PC-3 (cell line): ENCODE measurements around the gene LYPD1. TPM values are rescaled to one million over a fixed set of nuclear protein-coding genes. Genes with fewer than 3 reads are reported as not detected.

Source experiments
- ATAC-seq: fragments of 200-7000 bp; cut with Tn5 transposase; 2 replicates; pipeline ENCODE4 v1.9.1; 2020; ENCODE audit warnings: mild to moderate bottlenecking, moderate library complexity
- BruUV-seq: library from RNA; stranded (reverse); fragments of 400-500 nt; replicated peaks from 2 replicates; lab custom pipeline; 2021; lab: Mats Ljungman, UMichigan
- CTCF ChIA-PET: fragments of 300-600 bp; sonication (Branson Sonifier 250); formaldehyde crosslinking; loops from one replicate; lab custom pipeline; 2022; ENCODE audit warnings: antibody characterized with exemption; lab: Charles Lee
- POLR2A ChIA-PET: fragments of 300-600 bp; sonication (Branson Sonifier 250); formaldehyde crosslinking; loops from one replicate; lab custom pipeline; 2022; ENCODE audit warnings: antibody characterized with exemption; ENCODE audit not compliant: unreplicated experiment; lab: Charles Lee
- DNase-seq: peaks from one replicate; pipeline ENCODE4 v3.0.0-alpha.2; 2015
- H2AFZ ChIP-seq: fragments of 300-600 bp; sonication (generic); 2 replicates; pipeline ENCODE4 v1.6.0; 2016; ENCODE audit warnings: antibody characterized with exemption, low read length
- H3F3A ChIP-seq: fragments of 300-600 bp; sonication (generic); one replicate; pipeline ENCODE4 v1.6.0; 2017; ENCODE audit warnings: antibody characterized with exemption, low read length, control low read depth, mild to moderate bottlenecking; ENCODE audit not compliant: unreplicated experiment
- H3K27ac ChIP-seq: fragments of 300-600 bp; sonication (generic); 2 replicates; pipeline ENCODE4 v1.5.1; 2016; ENCODE audit warnings: mild to moderate bottlenecking, low read length
- H3K27me3 ChIP-seq: fragments of 300-600 bp; sonication (generic); 2 replicates; pipeline ENCODE4 v1.6.1; 2016; ENCODE audit warnings: low read length, mixed read lengths
- H3K36me3 ChIP-seq: fragments of 300-600 bp; sonication (generic); 2 replicates; pipeline ENCODE4 v1.6.1; 2016; ENCODE audit warnings: low read depth, mixed run types, low read length, mixed read lengths
- H3K4me1 ChIP-seq: fragments of 300-600 bp; sonication (generic); 2 replicates; pipeline ENCODE4 v1.5.1; 2016; ENCODE audit warnings: low read length; ENCODE audit not compliant: insufficient read depth
- H3K4me2 ChIP-seq: fragments of 300-600 bp; sonication (generic); 2 replicates; pipeline ENCODE4 v1.6.0; 2016; ENCODE audit warnings: low read length
- H3K4me3 ChIP-seq: fragments of 300-600 bp; sonication (generic); 2 replicates; pipeline ENCODE4 v1.5.1; 2016; ENCODE audit warnings: mild to moderate bottlenecking, low read length, mixed read lengths
- H3K79me2 ChIP-seq: fragments of 300-600 bp; sonication (generic); 2 replicates; pipeline ENCODE4 v1.6.1; 2017; ENCODE audit warnings: low read length, mixed read lengths
- H3K9ac ChIP-seq: fragments of 300-600 bp; sonication (generic); 2 replicates; pipeline ENCODE4 v1.6.0; 2016; ENCODE audit warnings: mild to moderate bottlenecking, low read length
- H3K9me2 ChIP-seq: fragments of 300-600 bp; sonication (generic); replicated peaks from 2 replicates; pipeline ENCODE4 v1.6.1; 2016; ENCODE audit warnings: mixed run types, low read length, mixed read lengths
- H3K9me3 ChIP-seq: fragments of 300-600 bp; sonication (generic); 2 replicates; pipeline ENCODE4 v1.6.1; 2016; ENCODE audit warnings: low read length, mixed read lengths
- H4K20me1 ChIP-seq: fragments of 300-600 bp; sonication (generic); 2 replicates; pipeline ENCODE4 v1.6.1; 2016; ENCODE audit warnings: low read length, mixed read lengths
- CTCF ChIP-seq: fragments of 300-600 bp; sonication (generic); conservative IDR thresholded peaks from 2 replicates; pipeline ENCODE4 v1.5.1; 2017; ENCODE audit warnings: antibody characterized with exemption, low read depth, mild to moderate bottlenecking, low read length
- EZH2 ChIP-seq: fragments of 300-600 bp; sonication (generic); IDR thresholded peaks from one replicate; pipeline ENCODE4 v1.6.1; 2017; ENCODE audit warnings: antibody characterized with exemption, mild to moderate bottlenecking, low read length; ENCODE audit not compliant: unreplicated experiment
- EZH2phosphoT487 ChIP-seq: fragments of 300-600 bp; sonication (generic); IDR thresholded peaks from 2 replicates; pipeline ENCODE4 v1.6.1; 2018; ENCODE audit warnings: mild to moderate bottlenecking, antibody characterized with exemption, low read length, borderline replicate concordance
- intact Hi-C: fragments of 100-400 bp; cut with micrococcal nuclease; formaldehyde crosslinking; loops from 2 replicates; pipeline ENCODE4 v1.9.0; 2023
- total RNA-seq: library from RNA; depleted of rRNA; stranded (reverse); fragments of >200 nt; gene quantifications from 2 replicates; pipeline ENCODE4 v1.2.3, GENCODE V29; 2014

LYPD1 gene
- total RNA-seq, 1 experiment from 2014 or later: 18.7 TPM

GRCh38 chr2:132668987-132669907 is 758 bp downstream of the LYPD1 start:
- BruUV-seq: no TSS peak
- Histone ChIP-seq H3K9me3 (no peaks in the 10 kb centered on the region), H3F3A (no peaks in the 10 kb centered on the region), H3K9ac (0 out of 2 replicates have a peak overlapping the region, but pooled peaks have one; percentile 4), H3K27ac (no peak overlapping the region), H3K4me3 (peak overlapping the region; percentile 78), H2AFZ (peak overlapping the region; percentile 84), H3K36me3 (no peaks in the 10 kb centered on the region), H3K4me1 (peaks cover 24% of the 10 kb centered on the region), H3K27me3 (no peaks in the 10 kb centered on the region), H4K20me1 (no peaks in the 10 kb centered on the region), H3K79me2 (no peaks in the 10 kb centered on the region), H3K9me2 (no peaks in the 10 kb centered on the region), H3K4me2 (peak overlapping the region; percentile 98)
- ATAC-seq: peak; percentile 25
- DNase-seq: peak; percentile 46
- ChIA-PET CTCF (interaction anchor here (0.8 to 1.2 kb wide), 4 partner anchors 122 to 478 kb away, joined by 3 to 4 read pairs (median 3); no protein-coding TSS in a partner anchor), POLR2A (interaction anchor here (0.5 to 0.7 kb wide), 2 partner anchors 122 to 317 kb away, joined by 3 to 9 read pairs; no protein-coding TSS in a partner anchor)
- intact Hi-C loops: no loop called here
- TF ChIP-seq EZH2 (no peak), CTCF (peak; percentile 56)

GRCh38 chr2:132668189-132668823 is 1.7 kb downstream of the LYPD1 start:
- no TSS peak for BruUV-seq
- H3K9me3 ChIP-seq: no peaks in the 10 kb centered on the region
- H3K9me2 ChIP-seq: no peaks in the 10 kb centered on the region
- TF ChIP-seq CTCF (peak; percentile 53), EZH2phosphoT487 (no peak)
- H4K20me1 ChIP-seq: no peaks in the 10 kb centered on the region
- ATAC-seq (no peak), DNase-seq (peak; percentile 31)
- no peaks in the 10 kb centered on the region for H3K79me2 ChIP-seq
- H3K36me3 ChIP-seq: no peaks in the 10 kb centered on the region
- CTCF ChIA-PET: interaction anchor here (0.6 to 1.2 kb wide), 3 partner anchors 121 to 900 kb away, joined by 3 to 5 read pairs (median 3); partner anchors contain the start of gene NCKAP5
- intact Hi-C loops: no loop called here
- POLR2A ChIA-PET: interaction anchor here (0.6 kb wide), 1 partner anchor 498 kb away, joined by 3 read pairs; no protein-coding TSS in a partner anchor
- peak overlapping the region; percentile 98 for H3K4me2 ChIP-seq
- no peak overlapping the region for H3K27ac ChIP-seq
- no peaks in the 10 kb centered on the region for H3F3A ChIP-seq
- H2AFZ ChIP-seq: peak overlapping the region; percentile 84; the same call in 1 of the 2 replicates
- H3K27me3 ChIP-seq: no peaks in the 10 kb centered on the region
- H3K9ac ChIP-seq: no peak overlapping the region
- H3K4me3 ChIP-seq: peak overlapping the region; percentile 78
- peaks cover 24% of the 10 kb centered on the region for H3K4me1 ChIP-seq
